Esophagus squamous epithelium (tissue), 4 donors: ENCODE results near the gene JDP2.

Experiments
- CTCF ChIP-seq, 6 experiments: fragments of 450-650 bp in 4 of 6; fragments of 200-600 bp in 2 of 6; sonication (generic) in 2 of 6; IDR thresholded peaks; one replicate each; pipeline ENCODE4 v1.5.1; 2016 to 2019; ENCODE audit warnings: antibody characterized with exemption in 6 of 6, mild to moderate bottlenecking in 4 of 6, moderate library complexity in 4 of 6
- POLR2A ChIP-seq, 4 donors: fragments of 450-650 bp; IDR thresholded peaks; one replicate each; pipeline ENCODE4 v1.6.1; 2017; ENCODE audit warnings: antibody characterized with exemption in 4 of 4, mild to moderate bottlenecking in 4 of 4, moderate library complexity in 3 of 4

- TF ChIP-seq CTCF (IDR thresholded peaks at IDR 0.05) (no peak), POLR2A (IDR thresholded peaks at IDR 0.05) (no peak)
These were observed 34.0 kb downstream of the JDP2 start for GRCh38 chr14:75461755-75462349.
